ENCODE results near the gene CHDH. TPM values are rescaled to one million over a fixed set of nuclear protein-coding genes. Genes with fewer than 3 reads are reported as not detected.
A peak's percentile ranks its signal among the peaks of the same experiment; 100 is the strongest.

The CHDH gene
- total RNA-seq, 2 donors from 2014 or later = 21.5 to 26.0 TPM

DNA sequence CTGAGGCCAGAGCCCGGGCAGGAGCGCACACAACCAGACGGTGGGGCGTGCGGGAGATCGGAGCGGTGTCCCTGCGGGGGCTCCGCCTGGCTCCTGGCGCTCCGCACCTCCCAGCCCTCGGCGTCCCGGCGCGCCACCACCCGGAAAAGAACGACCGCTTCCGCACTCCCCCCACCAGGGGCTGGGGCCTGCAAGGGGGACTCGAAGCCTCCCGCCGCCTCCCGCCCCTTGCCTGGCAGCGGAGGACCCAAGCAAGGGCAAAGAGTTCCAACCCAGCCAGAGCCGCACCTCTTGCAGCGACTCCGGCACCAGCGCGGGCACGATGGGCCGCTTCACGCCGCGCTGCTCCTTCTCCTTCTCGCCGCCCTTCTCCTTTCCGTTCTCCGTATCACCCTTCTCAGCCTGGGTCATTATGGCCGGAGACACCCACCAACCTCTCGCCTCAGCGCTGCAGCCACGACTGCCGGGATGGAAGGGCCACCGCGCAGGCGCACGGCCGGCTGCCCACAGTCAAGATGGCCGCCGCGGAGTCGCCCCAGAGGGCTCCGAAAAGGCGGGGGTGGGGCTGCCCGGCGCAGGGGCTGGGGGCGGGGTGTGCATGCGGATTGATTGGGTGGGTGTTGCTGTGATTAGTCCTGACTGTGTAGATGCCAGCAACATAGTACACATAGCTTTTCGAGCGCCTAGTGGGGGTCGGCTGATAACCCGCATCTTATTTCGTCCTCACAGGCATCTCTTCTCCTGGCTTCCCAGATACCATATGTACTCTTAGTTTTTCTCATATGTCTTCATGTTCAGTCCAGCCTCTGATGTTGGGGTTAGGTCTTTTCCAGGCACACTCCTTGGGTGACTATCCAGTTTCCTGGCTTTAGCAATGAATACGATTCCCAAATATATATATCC lies 35.7 kb upstream of the CHDH start, which contains the start of gene ACTR8:
TSS of gene ACTR8 (minus strand) at position 462 of the 903 bp plus-strand sequence. CDS start at position 411, 51 bp downstream.
- H3K4me1 ChIP-seq = peaks cover 15% of the 10 kb centered on the region
- peak; percentile 86 to 88 (median 86) for DNase-seq
- H3K36me3 ChIP-seq (replicated peaks in 1 of 2; ENCODE audit: insufficient read depth in 1 of 2, low read depth in 2 of 2) = peaks cover 0 to 18% of the 10 kb centered on the region in 2 donors
- intact Hi-C loops (cut with DNase I) = no loop called here
- H3K27me3 ChIP-seq = no peaks in the 10 kb centered on the region
- H3K4me3 ChIP-seq = peak within 1 kb of the TSS; percentile 92 to 95
- ATAC-seq = peak; percentile 95
- WGBS, 2 donors = 1 to 7% methylated on average over 6 to 62 of the region's 65 CpGs
- peak in 3 of 7 experiments; percentile 25 to 38 (median 32) for TF ChIP-seq CTCF (IDR thresholded peaks at IDR 0.05)
- peak; percentile 51 to 88 (median 85) for TF ChIP-seq POLR2A (IDR thresholded peaks at IDR 0.05)
- H3K9me3 ChIP-seq = no peaks in the 10 kb centered on the region
- peak within 1 kb of the TSS; percentile 39 to 88 (median 84) for H3K27ac ChIP-seq

- Histone ChIP-seq H3K27me3 (no peaks in the 10 kb centered on the region), H3K27ac (peak overlapping the region in 1 of 4 donors; percentile 83), H3K36me3 (replicated peaks in 1 of 2; ENCODE audit: insufficient read depth in 1 of 2, low read depth in 2 of 2) (peaks cover 5 to 27% of the 10 kb centered on the region in 2 donors), H3K4me1 (peaks cover 15% of the 10 kb centered on the region), H3K4me3 (peak overlapping the region; percentile 92 to 95), H3K9me3 (no peaks in the 10 kb centered on the region)
- ATAC-seq = no peak
- WGBS, 2 donors = 32 to 38% methylated on average over 10 of the region's 10 CpGs
- no peak for TF ChIP-seq CTCF (IDR thresholded peaks at IDR 0.05)
- no peak for TF ChIP-seq POLR2A (IDR thresholded peaks at IDR 0.05)
- DNase-seq = no peak
- intact Hi-C loops (cut with DNase I) = no loop called here
Observed at GRCh38 chr3:53880396-53881345, 34.5 kb upstream of the CHDH start.

- Histone ChIP-seq H3K36me3 (replicated peaks in 1 of 2; ENCODE audit: insufficient read depth in 1 of 2, low read depth in 2 of 2) (peaks cover 12 to 25% of the 10 kb centered on the region in 2 donors), H3K4me3 (no peak overlapping the region), H3K4me1 (peaks cover 3% of the 10 kb centered on the region), H3K27me3 (no peaks in the 10 kb centered on the region), H3K27ac (no peak overlapping the region), H3K9me3 (no peaks in the 10 kb centered on the region)
- intact Hi-C loops (cut with DNase I) = no loop called here
- no peak for ATAC-seq
- no peak for TF ChIP-seq POLR2A (IDR thresholded peaks at IDR 0.05)
- no peak for TF ChIP-seq CTCF (IDR thresholded peaks at IDR 0.05)
- DNase-seq = no peak
- 83 to 84% methylated on average over 5 of the region's 5 CpGs for WGBS, 2 donors
Observed at GRCh38 chr3:53865732-53866499, 19.7 kb upstream of the CHDH start.

DNA sequence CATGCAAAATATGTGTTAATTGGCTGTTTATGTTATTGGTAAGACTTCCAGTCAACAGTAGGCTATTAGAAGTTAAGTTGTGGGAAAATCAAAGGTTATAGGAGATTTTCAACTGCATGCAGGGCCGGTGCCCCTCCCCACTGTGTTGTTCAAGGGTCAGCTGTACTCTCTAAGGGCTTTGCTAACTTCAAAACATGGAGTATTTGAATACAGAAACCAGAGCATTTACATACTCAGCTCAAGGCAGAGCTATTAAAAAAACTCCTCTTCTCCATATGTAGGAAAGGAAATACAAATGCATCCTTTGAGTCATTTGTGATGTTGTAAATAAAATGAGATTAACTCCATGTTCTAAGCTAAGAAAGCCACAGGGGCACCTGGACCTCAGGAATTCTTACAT lies 16.9 kb upstream of the CHDH start:
- intact Hi-C loops (cut with DNase I) = no loop called here
- H3K27ac ChIP-seq = no peak overlapping the region
- H3K4me1 ChIP-seq = peaks cover 3% of the 10 kb centered on the region
- WGBS, 2 donors = 90 to 93% methylated on average over 1 of the region's 1 CpG
- no peaks in the 10 kb centered on the region for H3K27me3 ChIP-seq
- TF ChIP-seq POLR2A (IDR thresholded peaks at IDR 0.05) (no peak), CTCF (IDR thresholded peaks at IDR 0.05) (no peak)
- ATAC-seq (no peak), DNase-seq (no peak)
- H3K36me3 ChIP-seq (replicated peaks in 1 of 2; ENCODE audit: insufficient read depth in 1 of 2, low read depth in 2 of 2) = peaks cover 0 to 12% of the 10 kb centered on the region in 2 donors
- no peaks in the 10 kb centered on the region for H3K9me3 ChIP-seq
- no peak overlapping the region for H3K4me3 ChIP-seq

Measured in body of pancreas (tissue), 4 donors.